ENCODE results near the gene PPIL1.
"Not testable (repeated sequence)": the region's sequence is repeated elsewhere in the genome, so short reads cannot be mapped to it uniquely, and the experiment has no call there.

The PPIL1 gene

GRCh38 chr6:36817176-36817817, 57.3 kb downstream of the PPIL1 start:
- DNase-seq (ENCODE audit: low read depth): no peak

DNA sequence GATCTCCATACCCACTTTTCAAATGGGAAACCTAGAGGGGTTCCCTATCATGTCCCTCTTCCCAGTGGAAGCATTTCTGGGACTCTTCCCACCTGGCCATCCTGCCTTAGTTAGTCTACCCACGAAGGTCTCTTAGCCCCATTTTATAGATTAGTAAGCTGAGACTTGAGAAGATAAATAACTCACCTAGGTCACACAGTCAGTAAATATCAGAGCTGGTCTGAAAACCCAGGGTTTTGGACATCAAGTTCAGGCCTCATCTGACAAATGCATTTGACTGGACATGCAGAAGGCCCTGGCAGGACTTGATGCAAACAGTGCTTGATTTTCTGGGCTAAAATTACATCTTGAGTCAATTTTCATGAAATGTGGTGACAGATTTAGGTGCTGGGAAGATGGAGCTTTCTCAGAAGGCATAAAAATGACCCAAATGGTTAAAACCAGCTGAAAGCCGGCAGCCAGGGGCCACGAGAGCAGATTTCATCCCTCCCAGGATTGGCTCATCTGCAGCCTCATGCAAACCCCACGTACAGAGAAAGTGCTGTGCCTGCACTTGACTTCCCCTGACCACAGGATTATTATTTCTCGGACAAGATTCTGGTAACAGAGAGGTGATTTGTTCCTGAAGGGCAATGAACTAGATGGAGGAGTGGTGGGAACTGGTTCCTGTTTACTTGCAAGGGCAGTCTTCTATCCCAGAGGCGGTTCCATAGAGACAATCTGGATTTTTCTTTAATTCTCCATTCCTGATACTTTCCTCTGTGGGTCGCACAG, 58.5 kb downstream of the PPIL1 start:
- DNase-seq (ENCODE audit: low read depth): peak; percentile 9

DNA sequence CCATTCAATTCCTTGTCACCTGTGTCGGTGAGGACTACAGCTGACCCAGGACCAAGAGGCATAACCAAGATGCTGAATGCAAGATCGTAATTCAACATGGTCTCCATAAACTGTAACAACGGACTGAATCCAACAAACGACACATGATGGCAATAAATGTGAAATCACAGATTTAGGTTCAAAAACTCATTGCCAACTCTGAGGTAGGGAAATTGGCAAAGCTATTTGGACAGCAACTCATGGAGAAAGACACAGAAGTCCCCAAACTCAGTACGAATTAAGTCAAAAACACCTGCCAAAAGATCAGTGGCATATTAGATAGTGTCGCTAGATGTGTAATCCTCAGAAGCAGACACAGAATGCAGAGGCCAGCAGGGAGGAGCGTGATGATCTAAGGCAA, 60.4 kb downstream of the PPIL1 start:
- no peak for DNase-seq (ENCODE audit: low read depth)

- no peak for DNase-seq (ENCODE audit: low read depth)
Measured at GRCh38 chr6:36813526-36813925, 61.1 kb downstream of the PPIL1 start.

- DNase-seq (ENCODE audit: low read depth): not testable (repeated sequence)
Measured at GRCh38 chr6:36813047-36813446, 61.6 kb downstream of the PPIL1 start.

DNA sequence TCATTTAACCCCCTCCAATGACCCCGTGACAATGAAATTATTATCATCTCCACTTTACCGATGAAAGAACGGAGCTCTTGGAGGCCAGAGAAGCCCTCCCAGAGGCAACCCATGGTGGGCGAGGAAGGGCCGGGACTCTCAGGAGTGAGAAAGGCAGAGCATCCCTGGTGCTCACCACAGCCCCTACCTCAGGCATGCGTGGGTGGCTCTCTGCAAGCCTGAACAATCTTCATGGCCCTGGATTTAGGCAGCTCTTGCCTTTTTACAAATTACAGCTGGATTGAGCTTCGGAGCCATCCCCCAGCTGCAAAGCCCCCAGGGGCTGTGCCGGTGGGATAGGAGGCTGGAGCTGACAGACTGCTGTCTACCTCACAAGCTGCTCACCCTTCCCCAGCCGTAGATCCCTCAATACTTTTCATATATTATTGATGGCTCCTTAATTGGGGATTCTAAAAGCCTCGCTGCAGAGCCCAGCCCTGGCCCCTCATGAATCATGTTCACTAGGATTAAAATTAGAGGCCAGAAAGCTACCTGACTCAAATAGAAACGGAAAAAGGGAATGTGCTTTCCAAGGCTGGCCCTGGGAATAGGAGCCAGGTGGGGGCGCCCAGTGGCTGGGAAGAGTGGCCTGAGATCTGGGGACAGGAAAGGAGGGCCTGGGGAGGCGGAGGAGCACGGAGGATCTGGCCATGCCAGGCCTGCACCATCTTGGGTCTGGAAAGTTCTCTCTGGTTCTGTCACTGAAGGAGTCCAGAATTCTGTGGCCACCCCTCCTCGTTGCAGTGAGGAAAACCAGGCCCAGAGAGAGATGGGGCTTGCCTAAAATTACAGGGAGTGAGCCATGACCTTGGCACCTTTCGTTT, 64.4 kb downstream of the PPIL1 start:
- DNase-seq (ENCODE audit: low read depth): no peak

- no peak for DNase-seq (ENCODE audit: low read depth)
Measured at GRCh38 chr6:36809156-36809555, 65.4 kb downstream of the PPIL1 start.

- DNase-seq (ENCODE audit: low read depth): no peak
Measured at GRCh38 chr6:36808634-36809033, 66.0 kb downstream of the PPIL1 start.

DNA sequence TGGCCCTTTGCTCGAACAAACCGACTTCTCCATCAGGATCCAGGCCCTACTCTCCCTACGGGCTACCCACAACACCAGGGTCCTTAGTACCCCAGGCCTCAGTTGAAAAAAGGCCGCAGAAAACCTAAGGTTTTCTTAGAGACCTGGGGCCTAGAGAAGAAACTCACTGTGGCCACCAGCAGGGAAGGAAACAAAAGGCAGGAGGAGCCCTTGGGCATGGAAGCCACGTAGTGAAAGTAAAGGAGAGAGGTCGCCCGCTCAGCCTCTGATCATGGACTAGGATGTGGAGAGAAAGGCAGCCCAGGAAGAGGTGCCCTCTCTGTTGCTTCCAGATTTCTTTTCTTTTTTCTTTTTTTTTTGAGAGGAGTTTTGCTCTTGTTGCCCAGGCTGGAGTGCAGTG, 66.9 kb downstream of the PPIL1 start:
- DNase-seq (ENCODE audit: low read depth): no peak

- no peak for DNase-seq (ENCODE audit: low read depth)
Measured at GRCh38 chr6:36807143-36807542, 67.5 kb downstream of the PPIL1 start.

- no peak for DNase-seq (ENCODE audit: low read depth)
Measured at GRCh38 chr6:36805917-36806316, 68.7 kb downstream of the PPIL1 start.

GRCh38 chr6:36805096-36805797, 69.4 kb downstream of the PPIL1 start:
- DNase-seq (ENCODE audit: low read depth): no peak

All from EH (cell line).